Trophoblast cell (in vitro differentiated cells and primary cell): Measurements from ENCODE around the gene SERPINB6.

Experiments used
- DNase-seq, 2 donors: peaks; one replicate each; pipeline ENCODE4 v3.0.0-alpha.2; 2016
- H2AFZ ChIP-seq: 2 replicates; pipeline ENCODE4 v1.6.1; 2013; ENCODE audit warnings: low read length, moderate library complexity, mild to moderate bottlenecking; ENCODE audit not compliant: insufficient read depth, poor library complexity
- H2AK5ac ChIP-seq: 2 replicates; pipeline ENCODE4 v1.6.1; 2013; ENCODE audit warnings: mild to moderate bottlenecking, low read length
- H2BK120ac ChIP-seq: 2 replicates; pipeline ENCODE4 v1.6.1; 2013; ENCODE audit warnings: low read length, mild to moderate bottlenecking, moderate library complexity; ENCODE audit not compliant: insufficient read depth, poor library complexity
- H2BK12ac ChIP-seq: 2 replicates; pipeline ENCODE4 v1.6.1; 2013; ENCODE audit warnings: mild to moderate bottlenecking, low read length, moderate library complexity
- H2BK5ac ChIP-seq: 2 replicates; pipeline ENCODE4 v1.6.1; 2013; ENCODE audit warnings: low read length, low read depth, moderate library complexity, mild to moderate bottlenecking; ENCODE audit not compliant: poor library complexity
- H3K14ac ChIP-seq: 2 replicates; pipeline ENCODE4 v1.6.1; 2013; ENCODE audit warnings: mild to moderate bottlenecking, low read length
- H3K18ac ChIP-seq: 2 replicates; pipeline ENCODE4 v1.6.1; 2013; ENCODE audit warnings: mild to moderate bottlenecking, low read length
- H3K23ac ChIP-seq: 2 replicates; pipeline ENCODE4 v1.6.1; 2013; ENCODE audit warnings: low read length
- H3K27ac ChIP-seq: 2 replicates; pipeline ENCODE4 v1.5.1; 2013; ENCODE audit warnings: low read depth, mild to moderate bottlenecking, inconsistent platforms, low read length, moderate library complexity
- H3K27me3 ChIP-seq: 2 replicates; pipeline ENCODE4 v1.6.1; 2013; ENCODE audit warnings: inconsistent platforms, mild to moderate bottlenecking, low read length, moderate library complexity; ENCODE audit not compliant: insufficient read depth
- H3K36me3 ChIP-seq, 2 experiments: 1 replicate in 1 of 2; 2 replicates in 1 of 2; pipeline ENCODE4 v1.6.1; 2013; ENCODE audit warnings: low read length in 2 of 2, mild to moderate bottlenecking in 2 of 2, moderate library complexity in 1 of 2; ENCODE audit not compliant: insufficient read depth in 2 of 2, control insufficient read depth in 1 of 2
- H3K4ac ChIP-seq: 2 replicates; pipeline ENCODE4 v1.6.1; 2013; ENCODE audit warnings: low read depth, mild to moderate bottlenecking, low read length, moderate library complexity
- H3K4me1 ChIP-seq, 2 experiments: 1 replicate in 1 of 2; 2 replicates in 1 of 2; pipeline ENCODE4 v1.6.1; 2013; ENCODE audit warnings: low read length in 2 of 2, mild to moderate bottlenecking in 2 of 2, moderate library complexity in 1 of 2; ENCODE audit not compliant: insufficient read depth in 2 of 2, control insufficient read depth in 1 of 2
- H3K4me2 ChIP-seq: 2 replicates; pipeline ENCODE4 v1.6.1; 2013; ENCODE audit warnings: inconsistent platforms, mild to moderate bottlenecking, low read length, moderate library complexity
- H3K4me3 ChIP-seq: 2 replicates; pipeline ENCODE4 v1.5.1; 2013; ENCODE audit warnings: mild to moderate bottlenecking, low read depth, low read length, inconsistent platforms
- H3K79me1 ChIP-seq: one replicate; pipeline ENCODE4 v1.6.1; 2013; ENCODE audit warnings: low read length
- H3K79me2 ChIP-seq: 2 replicates; pipeline ENCODE4 v1.6.1; 2013; ENCODE audit warnings: low read length, mild to moderate bottlenecking; ENCODE audit not compliant: control insufficient read depth, insufficient read depth, poor library complexity
- H3K9ac ChIP-seq: 2 replicates; pipeline ENCODE4 v1.6.1; 2013; ENCODE audit warnings: mild to moderate bottlenecking, low read length
- H3K9me3 ChIP-seq: 2 replicates; pipeline ENCODE4 v1.6.1; 2013; ENCODE audit warnings: low read depth, mild to moderate bottlenecking, control low read depth, inconsistent platforms, low read length; ENCODE audit not compliant: insufficient read depth
- H4K12ac ChIP-seq: 2 replicates; pipeline ENCODE4 v1.6.1; 2013; ENCODE audit warnings: low read depth, mild to moderate bottlenecking, low read length, moderate library complexity
- H4K8ac ChIP-seq: 2 replicates; pipeline ENCODE4 v1.6.1; 2013; ENCODE audit warnings: low read depth, mild to moderate bottlenecking, low read length, moderate library complexity
- H4K91ac ChIP-seq: one replicate; pipeline ENCODE4 v1.6.1; 2013; ENCODE audit warnings: low read depth, mild to moderate bottlenecking, low read length, moderate library complexity
- WGBS: extraction: QIAGEN DNeasy Blood & Tissue Kit; methylation state at CpG from one replicate; pipeline ENCODE4 v1.1.7; 2013; ENCODE audit warnings: missing lambda C conversion rate; ENCODE audit not compliant: insufficient read length, insufficient coverage; ENCODE audit errors: extremely low coverage; 5-methylcytosine and 5-hydroxymethylcytosine counted together

Gene SERPINB6

DNA sequence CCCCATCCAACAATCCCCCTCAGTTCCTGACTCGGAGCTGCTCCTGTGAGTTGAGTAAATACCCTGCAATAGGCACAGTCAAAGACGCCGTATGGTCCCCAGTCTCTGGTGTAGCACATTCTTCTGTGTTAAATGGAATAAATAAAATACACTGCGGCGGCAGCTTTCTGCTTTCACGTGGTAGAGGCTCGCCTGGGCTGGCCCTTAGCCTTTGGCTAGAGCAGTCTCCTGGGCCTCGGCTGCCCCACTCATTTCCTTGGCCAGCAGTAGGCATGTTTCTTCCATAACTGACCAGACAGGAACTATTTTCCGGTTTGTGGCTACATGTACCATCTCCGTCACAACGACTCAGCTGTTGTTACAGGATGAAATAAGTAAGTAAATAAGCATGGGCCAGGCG, 20.7 kb downstream of the SERPINB6 start:
- Histone ChIP-seq H2AK5ac (no peak overlapping the region), H3K14ac (no peak overlapping the region), H3K9me3 (no peaks in the 10 kb centered on the region), H3K9ac (no peak overlapping the region), H3K23ac (no peak overlapping the region), H4K12ac (no peak overlapping the region), H2BK120ac (no peak overlapping the region), H3K27ac (no peak overlapping the region), H2AFZ (no peak overlapping the region), H3K79me2 (no peaks in the 10 kb centered on the region), H4K8ac (no peak overlapping the region), H3K27me3 (no peaks in the 10 kb centered on the region), H3K4me2 (no peak overlapping the region), H4K91ac (no peak overlapping the region), H2BK12ac (no peak overlapping the region), H3K4ac (no peak overlapping the region), H3K4me3 (no peak overlapping the region), H3K79me1 (no peaks in the 10 kb centered on the region), H3K36me3 (peaks cover 11 to 13% of the 10 kb centered on the region in 2 experiments), H3K4me1 (peaks cover 0 to 2% of the 10 kb centered on the region in 2 experiments), H2BK5ac (no peak overlapping the region), H3K18ac (no peak overlapping the region)
- no CpG with 5 or more reads among the region's 12 CpGs for WGBS
- no peak for DNase-seq

DNA sequence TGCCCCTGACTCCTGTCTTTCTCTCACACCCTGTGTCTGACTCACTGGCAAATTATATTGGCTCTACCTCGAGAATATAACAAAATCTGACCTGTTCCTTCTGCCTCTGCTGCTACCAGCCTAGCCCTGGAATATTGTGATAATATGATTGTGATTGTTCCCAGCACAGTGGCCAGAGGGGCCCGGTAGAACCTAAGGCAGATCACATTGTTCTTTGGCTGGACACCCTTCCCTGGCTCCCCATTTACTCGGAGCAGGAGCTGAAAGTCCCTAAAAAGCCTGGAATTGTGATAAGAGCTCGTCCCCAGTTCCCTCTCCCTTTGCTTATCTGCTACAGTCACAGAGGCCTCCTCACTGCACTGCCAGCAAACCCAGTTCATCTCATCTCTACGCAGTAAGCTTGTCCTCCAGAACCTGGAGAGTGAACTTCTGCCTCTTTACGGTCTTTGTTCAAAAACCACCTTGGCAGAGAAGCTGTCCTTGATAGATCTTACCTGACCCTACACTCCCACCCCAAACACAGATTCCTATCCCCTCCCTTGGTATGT, 21.8 kb downstream of the SERPINB6 start:
- Histone ChIP-seq H2BK5ac (no peak overlapping the region), H3K4me1 (peaks cover 0 to 2% of the 10 kb centered on the region in 2 experiments), H3K4me2 (no peak overlapping the region), H4K8ac (no peak overlapping the region), H3K4me3 (no peak overlapping the region), H4K12ac (no peak overlapping the region), H3K14ac (no peak overlapping the region), H3K79me2 (no peaks in the 10 kb centered on the region), H3K36me3 (peaks cover 11 to 13% of the 10 kb centered on the region in 2 experiments), H3K27me3 (no peaks in the 10 kb centered on the region), H4K91ac (no peak overlapping the region), H2BK12ac (no peak overlapping the region), H3K9ac (no peak overlapping the region), H2AK5ac (no peak overlapping the region), H2BK120ac (no peak overlapping the region), H3K18ac (no peak overlapping the region), H3K9me3 (no peaks in the 10 kb centered on the region), H3K4ac (no peak overlapping the region), H3K79me1 (no peaks in the 10 kb centered on the region), H3K23ac (no peak overlapping the region), H3K27ac (no peak overlapping the region), H2AFZ (no peak overlapping the region)
- WGBS = no CpG with 5 or more reads among the region's 6 CpGs
- DNase-seq = no peak

DNA sequence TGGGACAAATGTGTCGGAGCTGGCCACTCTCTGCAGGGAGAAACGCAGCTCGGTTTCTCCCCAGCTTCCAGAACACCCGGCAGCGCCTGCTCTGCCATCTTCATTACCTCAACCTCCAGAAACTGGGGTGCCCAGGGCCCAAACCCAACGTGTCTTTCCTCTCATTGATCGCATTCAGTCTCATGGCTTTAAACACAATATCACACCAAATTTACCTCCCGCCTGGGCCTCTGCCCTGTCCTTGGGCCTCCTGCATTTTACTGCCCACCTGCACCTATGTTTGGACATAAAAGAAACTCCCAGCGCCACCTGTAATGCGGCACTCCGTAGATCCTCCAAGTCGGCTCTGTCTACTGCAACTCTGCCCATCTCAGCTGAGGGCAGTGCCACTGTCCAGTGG, 22.2 kb downstream of the SERPINB6 start:
- Histone ChIP-seq H3K27me3 (no peaks in the 10 kb centered on the region), H3K9me3 (no peaks in the 10 kb centered on the region), H3K4me3 (no peak overlapping the region), H2BK120ac (no peak overlapping the region), H3K9ac (no peak overlapping the region), H3K36me3 (peaks cover 11 to 13% of the 10 kb centered on the region in 2 experiments), H2BK5ac (no peak overlapping the region), H3K14ac (no peak overlapping the region), H2AFZ (no peak overlapping the region), H3K4me2 (no peak overlapping the region), H4K12ac (no peak overlapping the region), H3K18ac (no peak overlapping the region), H2AK5ac (no peak overlapping the region), H3K79me1 (no peaks in the 10 kb centered on the region), H4K8ac (no peak overlapping the region), H3K27ac (no peak overlapping the region), H3K4ac (no peak overlapping the region), H3K23ac (no peak overlapping the region), H3K4me1 (peaks cover 0 to 2% of the 10 kb centered on the region in 2 experiments), H4K91ac (no peak overlapping the region), H2BK12ac (no peak overlapping the region), H3K79me2 (no peaks in the 10 kb centered on the region)
- no peak for DNase-seq
- WGBS = no CpG with 5 or more reads among the region's 12 CpGs

DNA sequence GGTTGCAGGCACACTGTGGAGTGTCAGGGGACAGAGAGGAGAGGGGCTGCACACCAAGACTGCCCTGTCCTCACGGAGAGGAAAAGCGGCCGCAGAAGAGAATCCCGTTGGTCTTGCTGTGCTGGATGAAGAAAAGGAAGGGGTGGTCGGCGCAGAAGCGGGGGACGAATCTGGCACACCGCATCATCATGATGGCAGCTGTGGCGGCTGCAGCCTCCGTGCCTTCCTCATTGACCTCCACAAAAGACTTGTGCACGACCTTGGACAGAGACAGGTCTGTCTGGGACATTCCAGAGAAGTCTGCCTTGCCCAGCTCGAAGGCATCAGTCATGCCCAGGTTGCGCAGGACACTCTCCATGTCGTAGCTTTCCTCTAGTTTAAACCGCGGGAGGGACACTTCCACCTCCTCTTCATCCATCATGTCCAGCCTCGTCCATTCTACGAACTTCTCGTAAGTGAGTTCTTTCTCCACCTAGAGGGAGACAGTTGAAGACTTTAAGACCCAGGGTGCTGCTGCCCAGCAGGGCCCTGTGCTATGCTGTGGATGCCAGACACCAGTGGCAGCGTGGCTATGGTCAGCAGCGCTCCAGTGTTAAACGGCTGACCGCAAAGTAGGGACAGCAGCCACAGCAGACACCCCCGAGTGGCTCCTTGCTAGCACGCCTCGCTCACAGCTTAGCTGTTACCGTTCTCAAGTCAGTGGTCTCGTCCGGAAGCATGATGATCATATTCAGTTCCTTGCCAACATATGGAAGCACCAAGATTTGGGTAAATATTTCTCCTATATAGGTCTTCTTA, 22.9 kb downstream of the SERPINB6 start:
- H3K4me1 ChIP-seq = peaks cover 0 to 2% of the 10 kb centered on the region in 2 experiments
- H3K9ac ChIP-seq = no peak overlapping the region
- no peak overlapping the region for H3K4ac ChIP-seq
- no peak overlapping the region for H2AFZ ChIP-seq
- no peak overlapping the region for H4K91ac ChIP-seq
- no peak overlapping the region for H3K14ac ChIP-seq
- no peak overlapping the region for H3K23ac ChIP-seq
- no CpG with 5 or more reads among the region's 30 CpGs for WGBS
- H3K4me2 ChIP-seq = no peak overlapping the region
- H3K79me2 ChIP-seq = no peaks in the 10 kb centered on the region
- H4K12ac ChIP-seq = no peak overlapping the region
- no peak overlapping the region for H3K27ac ChIP-seq
- H3K9me3 ChIP-seq = no peaks in the 10 kb centered on the region
- H3K4me3 ChIP-seq = no peak overlapping the region
- no peak overlapping the region for H2BK120ac ChIP-seq
- H3K79me1 ChIP-seq = no peaks in the 10 kb centered on the region
- no peak overlapping the region for H3K18ac ChIP-seq
- no peak overlapping the region for H2BK5ac ChIP-seq
- peaks cover 11 to 13% of the 10 kb centered on the region in 2 experiments for H3K36me3 ChIP-seq
- no peak overlapping the region for H2AK5ac ChIP-seq
- H4K8ac ChIP-seq = no peak overlapping the region
- no peak for DNase-seq
- H3K27me3 ChIP-seq = no peaks in the 10 kb centered on the region
- no peak overlapping the region for H2BK12ac ChIP-seq
